Kidney (tissue), 14 donors: Measurements from ENCODE around the gene PCDHGB7. TPM values are rescaled to one million over a fixed set of nuclear protein-coding genes. Genes with fewer than 3 reads are reported as not detected.
"Not testable (repeated sequence)": the region's sequence is repeated elsewhere in the genome, so short reads cannot be mapped to it uniquely, and the experiment has no call there.

Experiments used
- DNase-seq, 5 donors: peaks; one replicate each; pipeline ENCODE4 v3.0.0-alpha.2; 2013 to 2020
- FAIRE-seq: peaks from 2 replicates; lab custom pipeline; 2012; peaks lifted over from hg19 to GRCh38; lab: Jason Lieb, UNC
- H3K27ac ChIP-seq, 2 donors: one replicate each; pipeline ENCODE4 v1.7.0; 2013; ENCODE audit warnings: low read depth in 2 of 2, low read length in 2 of 2, inconsistent platforms in 1 of 2
- H3K27me3 ChIP-seq: one replicate; pipeline ENCODE4 v1.7.1; 2013; ENCODE audit warnings: low read length, inconsistent platforms; ENCODE audit not compliant: control insufficient read depth, insufficient read depth
- H3K36me3 ChIP-seq, 3 donors: one replicate each; pipeline versions ENCODE4 v1.7.0 to v1.7.1; 2013; ENCODE audit warnings: low read length in 3 of 3, control low read depth in 1 of 3, inconsistent platforms in 1 of 3; ENCODE audit not compliant: insufficient read depth in 3 of 3, control insufficient read depth in 2 of 3
- H3K4me1 ChIP-seq, 3 donors: one replicate each; pipeline versions ENCODE4 v1.7.0 to v1.7.1; 2013; ENCODE audit warnings: low read length in 3 of 3, inconsistent platforms in 1 of 3, low read depth in 1 of 3; ENCODE audit not compliant: control insufficient read depth in 2 of 3, insufficient read depth in 2 of 3
- H3K4me3 ChIP-seq, 3 donors: one replicate each; pipeline versions ENCODE4 v1.7.0 to v1.8.1; 2013; ENCODE audit warnings: low read length in 3 of 3, control low read depth in 1 of 3, inconsistent platforms in 1 of 3
- H3K9ac ChIP-seq, 3 donors: one replicate each; pipeline versions ENCODE4 v1.7.0 to v1.7.1; 2013; ENCODE audit warnings: low read length in 3 of 3, control low read depth in 1 of 3, inconsistent platforms in 1 of 3
- H3K9me3 ChIP-seq, 3 donors: one replicate each; pipeline versions ENCODE4 v1.7.0 to v1.7.1; 2013; ENCODE audit warnings: low read length in 3 of 3, control low read depth in 1 of 3, inconsistent platforms in 1 of 3; ENCODE audit not compliant: control insufficient read depth in 2 of 3, insufficient read depth in 1 of 3
- intact Hi-C: fragments of 100-400 bp; cut with DNase I; formaldehyde crosslinking; loops from one replicate; pipeline ENCODE4 v1.11.1; 2022
- polyA plus RNA-seq: library from polyadenylated mRNA; stranded (reverse); fragments of 350-450 nt; fragmentation: Illumina TruSeq; extraction: RNeasy Lipid Tissue Mini Kit (QIAGEN cat#74804); gene quantifications from one replicate; pipeline ENCODE4 v1.2.3, GENCODE V29; 2014; ENCODE audit warnings: low read depth, low replicate concordance; ENCODE audit not compliant: insufficient read depth
- total RNA-seq: library from RNA; stranded (reverse); fragmentation: NEBNext Ultra II Directional; extraction: Animal tissue kit (Norgen Biotek cat#: 25700); gene quantifications from one replicate; pipeline ENCODE4 v1.2.1, GENCODE V29; 2021
- TF ChIP-seq, protein P1 (sequence below): IDR thresholded peaks from 3 replicates; pipeline ENCODE4 v1.5.1; 2012; ENCODE audit warnings: mild to moderate bottlenecking, moderate library complexity, borderline replicate concordance; ENCODE audit not compliant: insufficient read depth; ENCODE audit errors: extremely low read depth
- donor health status: control.
- donor health status: control.
- donor health status: control.
- donor health status: control.
- donor health status: control.
- donor health status: DM: yes; HTN: yes; CAD: no.
- donor health status: Normal renal cell carcinoma (clear cell type).

The PCDHGB7 gene
- total and polyA plus RNA-seq, 2 donors from 2014 or later: 1.0 to 15.1 TPM

DNA sequence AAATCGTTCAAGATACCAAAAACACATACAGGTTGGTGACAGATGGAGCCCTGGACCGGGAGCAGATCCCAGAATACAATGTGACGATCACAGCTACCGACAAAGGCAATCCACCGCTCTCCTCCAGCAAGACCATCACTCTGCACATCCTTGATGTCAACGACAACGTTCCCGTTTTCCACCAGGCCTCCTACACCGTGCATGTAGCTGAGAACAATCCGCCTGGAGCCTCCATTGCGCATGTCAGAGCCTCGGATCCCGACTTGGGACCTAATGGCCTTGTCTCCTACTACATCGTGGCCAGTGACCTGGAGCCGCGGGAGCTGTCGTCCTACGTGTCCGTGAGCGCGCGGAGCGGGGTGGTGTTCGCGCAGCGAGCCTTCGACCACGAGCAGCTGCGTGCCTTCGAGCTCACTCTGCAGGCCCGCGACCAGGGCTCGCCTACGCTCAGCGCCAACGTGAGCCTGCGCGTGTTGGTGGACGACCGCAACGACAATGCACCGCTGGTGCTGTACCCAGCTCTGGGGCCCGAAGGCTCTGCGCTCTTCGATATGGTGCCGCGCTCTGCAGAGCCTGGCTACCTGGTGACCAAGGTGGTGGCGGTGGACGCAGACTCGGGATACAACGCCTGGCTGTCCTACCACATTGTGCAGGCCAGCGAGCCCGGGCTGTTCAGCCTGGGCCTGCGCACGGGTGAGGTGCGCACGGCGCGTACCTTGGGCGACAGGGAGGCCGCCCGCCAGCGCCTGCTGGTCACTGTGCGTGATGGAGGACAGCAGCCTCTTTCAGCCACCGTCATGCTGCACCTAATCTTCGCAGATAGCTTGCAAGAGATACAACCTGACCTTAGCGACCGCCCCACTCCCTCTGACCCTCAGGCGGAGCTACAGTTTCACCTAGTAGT, 45.7 kb upstream of the PCDHGB7 start:
- H3K36me3 ChIP-seq: no peaks in the 10 kb centered on the region
- H3K27me3 ChIP-seq: no peaks in the 10 kb centered on the region
- peaks cover 2 to 58% (median 24%) of the 10 kb centered on the region in 3 donors for H3K9me3 ChIP-seq
- TF ChIP-seq, protein P1, sequence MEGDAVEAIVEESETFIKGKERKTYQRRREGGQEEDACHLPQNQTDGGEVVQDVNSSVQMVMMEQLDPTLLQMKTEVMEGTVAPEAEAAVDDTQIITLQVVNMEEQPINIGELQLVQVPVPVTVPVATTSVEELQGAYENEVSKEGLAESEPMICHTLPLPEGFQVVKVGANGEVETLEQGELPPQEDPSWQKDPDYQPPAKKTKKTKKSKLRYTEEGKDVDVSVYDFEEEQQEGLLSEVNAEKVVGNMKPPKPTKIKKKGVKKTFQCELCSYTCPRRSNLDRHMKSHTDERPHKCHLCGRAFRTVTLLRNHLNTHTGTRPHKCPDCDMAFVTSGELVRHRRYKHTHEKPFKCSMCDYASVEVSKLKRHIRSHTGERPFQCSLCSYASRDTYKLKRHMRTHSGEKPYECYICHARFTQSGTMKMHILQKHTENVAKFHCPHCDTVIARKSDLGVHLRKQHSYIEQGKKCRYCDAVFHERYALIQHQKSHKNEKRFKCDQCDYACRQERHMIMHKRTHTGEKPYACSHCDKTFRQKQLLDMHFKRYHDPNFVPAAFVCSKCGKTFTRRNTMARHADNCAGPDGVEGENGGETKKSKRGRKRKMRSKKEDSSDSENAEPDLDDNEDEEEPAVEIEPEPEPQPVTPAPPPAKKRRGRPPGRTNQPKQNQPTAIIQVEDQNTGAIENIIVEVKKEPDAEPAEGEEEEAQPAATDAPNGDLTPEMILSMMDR: no peak
- intact Hi-C loops: no loop called here
- no peaks in the 10 kb centered on the region for H3K4me1 ChIP-seq
- FAIRE-seq: no peak
- no peak overlapping the region for H3K27ac ChIP-seq
- no peak overlapping the region for H3K9ac ChIP-seq
- peak overlapping the region in 1 of 3 donors; percentile 16 for H3K4me3 ChIP-seq
- DNase-seq: no peak

DNA sequence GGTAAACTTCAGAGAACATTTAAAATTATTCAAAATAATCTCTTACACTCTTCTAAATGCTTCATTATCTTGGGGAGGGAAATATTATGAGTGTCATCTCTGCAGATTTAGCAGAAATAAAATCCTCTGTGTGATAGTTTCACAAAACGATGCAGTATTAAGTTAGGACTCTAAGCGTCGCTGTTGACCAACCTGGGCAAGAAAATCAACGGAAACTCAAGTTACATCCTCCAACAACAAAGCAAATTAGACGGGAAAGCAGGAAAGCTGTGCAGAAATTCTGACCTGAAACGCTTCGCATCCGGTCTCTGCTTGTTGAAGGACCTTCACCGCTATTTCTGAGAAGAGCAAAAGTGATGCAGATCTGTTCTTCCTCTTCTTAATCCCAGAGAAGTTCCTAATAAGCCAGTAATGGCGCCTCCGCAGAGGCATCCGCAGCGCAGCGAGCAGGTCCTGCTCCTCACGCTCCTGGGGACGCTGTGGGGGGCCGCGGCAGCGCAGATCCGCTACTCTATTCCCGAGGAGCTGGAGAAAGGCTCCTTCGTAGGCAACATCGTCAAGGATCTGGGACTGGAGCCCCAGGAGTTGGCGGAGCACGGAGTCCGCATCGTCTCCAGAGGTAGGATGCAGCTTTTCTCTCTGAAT, 43.7 kb upstream of the PCDHGB7 start, which contains the start of gene PCDHGA6:
TSS of gene PCDHGA6 (plus strand) at position 219 of the 645 bp plus-strand sequence. CDS start at position 412, 193 bp downstream.
- H3K27ac ChIP-seq: no peak within 1 kb of the TSS
- TF ChIP-seq, protein P1: peak; percentile 19
- DNase-seq (peak in 2 of 5 donors; percentile 17 to 41), FAIRE-seq (no peak)
- H3K9me3 ChIP-seq: peaks cover 2 to 62% (median 23%) of the 10 kb centered on the region in 3 donors
- no peaks in the 10 kb centered on the region for H3K36me3 ChIP-seq
- H3K9ac ChIP-seq: no peak within 1 kb of the TSS
- no peaks in the 10 kb centered on the region for H3K27me3 ChIP-seq
- no peaks in the 10 kb centered on the region for H3K4me1 ChIP-seq
- peak within 1 kb of the TSS in 2 of 3 donors; percentile 46 to 48 for H3K4me3 ChIP-seq
- intact Hi-C loops: no loop called here

DNA sequence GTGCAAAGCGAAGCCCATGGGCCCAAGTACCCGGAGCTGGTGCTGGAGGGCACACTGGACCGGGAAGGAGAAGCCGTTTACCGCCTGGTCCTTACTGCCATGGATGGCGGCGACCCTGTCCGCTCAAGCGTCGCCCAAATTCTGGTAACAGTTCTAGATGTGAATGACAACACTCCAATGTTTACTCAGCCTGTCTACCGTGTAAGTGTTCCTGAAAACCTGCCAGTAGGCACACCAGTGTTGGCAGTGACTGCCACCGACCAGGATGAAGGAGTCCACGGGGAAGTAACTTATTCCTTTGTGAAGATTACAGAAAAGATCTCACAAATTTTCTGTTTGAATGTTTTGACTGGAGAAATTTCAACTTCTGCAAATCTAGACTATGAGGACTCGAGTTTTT, 42.9 kb upstream of the PCDHGB7 start:
- H3K27ac ChIP-seq: no peak overlapping the region
- H3K27me3 ChIP-seq: no peaks in the 10 kb centered on the region
- intact Hi-C loops: no loop called here
- H3K9me3 ChIP-seq: peaks cover 2 to 67% (median 18%) of the 10 kb centered on the region in 3 donors
- H3K9ac ChIP-seq: no peak overlapping the region
- DNase-seq (no peak), FAIRE-seq (no peak)
- no peaks in the 10 kb centered on the region for H3K4me1 ChIP-seq
- TF ChIP-seq, protein P1: no peak
- peak overlapping the region in 1 of 3 donors; percentile 48 for H3K4me3 ChIP-seq
- no peaks in the 10 kb centered on the region for H3K36me3 ChIP-seq

DNA sequence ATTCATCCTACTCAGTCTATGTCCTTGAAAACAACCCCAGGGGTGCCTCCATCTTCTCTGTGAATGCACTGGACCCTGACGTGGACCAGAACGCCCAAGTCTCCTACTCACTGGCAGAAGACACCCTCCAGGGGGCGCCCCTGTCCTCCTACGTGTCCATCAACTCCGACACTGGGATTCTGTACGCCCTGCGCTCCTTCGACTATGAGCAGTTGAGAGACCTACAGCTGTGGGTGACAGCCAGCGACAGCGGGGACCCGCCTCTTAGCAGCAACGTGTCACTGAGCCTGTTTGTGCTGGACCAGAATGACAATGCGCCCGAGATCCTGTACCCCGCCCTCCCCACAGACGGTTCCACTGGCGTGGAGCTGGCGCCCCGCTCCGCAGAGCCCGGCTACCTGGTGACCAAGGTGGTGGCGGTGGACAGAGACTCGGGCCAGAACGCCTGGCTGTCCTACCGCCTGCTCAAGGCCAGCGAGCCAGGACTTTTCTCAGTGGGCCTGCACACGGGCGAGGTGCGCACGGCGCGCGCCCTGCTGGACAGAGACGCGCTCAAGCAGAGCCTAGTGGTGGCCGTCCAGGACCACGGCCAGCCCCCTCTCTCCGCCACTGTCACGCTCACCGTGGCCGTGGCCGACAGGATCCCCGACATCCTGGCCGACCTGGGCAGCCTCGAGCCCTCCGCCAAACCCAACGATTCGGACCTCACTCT, 41.9 kb upstream of the PCDHGB7 start:
- H3K4me3 ChIP-seq, H3K9ac ChIP-seq, H3K27me3 ChIP-seq, FAIRE-seq, H3K27ac ChIP-seq, intact Hi-C loops, H3K4me1 ChIP-seq, DNase-seq, H3K36me3 ChIP-seq: not testable (repeated sequence)
- H3K9me3 ChIP-seq: peaks cover 2 to 61% (median 18%) of the 10 kb centered on the region in 3 donors
